GM19043 (cell line): ENCODE results near the gene ACSL5.
"Not testable (repeated sequence)": the region's sequence is repeated elsewhere in the genome, so short reads cannot be mapped to it uniquely, and the experiment has no call there.

Experiments used
- ATAC-seq: cut with Tn5 transposase; IDR thresholded peaks from one replicate; pipeline ENCODE4 v1.9.1; 2021; ENCODE audit warnings: low read depth; ENCODE audit not compliant: unreplicated experiment

The ACSL5 gene

GRCh38 chr10:112454910-112455779 is 81.2 kb downstream of the ACSL5 start:
- ATAC-seq, result no peak

DNA sequence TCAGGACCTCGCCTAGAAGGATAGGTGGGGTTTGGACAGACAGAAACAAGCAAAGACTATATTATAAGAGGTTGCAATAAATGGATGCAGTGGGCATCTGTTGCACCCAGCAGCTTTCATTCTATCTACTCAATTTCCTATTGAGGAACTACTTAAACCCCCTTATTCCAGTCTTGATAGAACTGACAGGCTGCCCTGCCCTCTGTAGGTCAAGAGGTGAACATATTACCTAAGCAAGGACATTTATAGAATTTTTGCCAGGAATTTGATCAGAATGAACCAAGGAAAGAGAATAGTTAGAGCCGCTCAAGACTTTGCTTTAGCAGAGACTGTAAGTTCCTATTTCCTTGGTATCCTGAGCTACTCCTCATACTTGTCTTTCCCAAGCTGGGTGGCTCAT is 82.6 kb downstream of the ACSL5 start:
- no peak for ATAC-seq

DNA sequence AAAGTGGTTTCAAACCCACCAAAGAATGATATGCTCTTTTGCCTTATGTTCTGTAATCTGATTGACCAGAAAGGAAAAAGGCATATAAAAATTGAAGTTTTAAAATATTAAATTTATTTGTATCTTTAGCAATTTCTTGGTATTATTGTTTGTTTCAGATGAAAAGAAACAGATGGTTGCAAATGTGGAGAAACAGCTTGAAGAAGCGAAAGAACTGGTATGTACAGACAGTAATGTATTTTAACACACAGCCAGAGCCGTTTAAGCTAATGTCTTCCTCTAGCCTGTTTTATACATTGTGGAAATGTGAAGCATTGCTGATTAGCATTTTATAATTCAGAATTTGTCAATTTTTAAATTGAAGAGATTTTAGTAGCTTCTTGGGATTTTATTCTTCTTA is 86.5 kb downstream of the ACSL5 start:
- ATAC-seq, result no peak

- ATAC-seq, result no peak
Observed at GRCh38 chr10:112461029-112461887, 87.3 kb downstream of the ACSL5 start.

- not testable (repeated sequence) for ATAC-seq
Observed at GRCh38 chr10:112464074-112464473, 90.2 kb downstream of the ACSL5 start.

GRCh38 chr10:112465299-112465883 is 91.5 kb downstream of the ACSL5 start:
- no peak for ATAC-seq

DNA sequence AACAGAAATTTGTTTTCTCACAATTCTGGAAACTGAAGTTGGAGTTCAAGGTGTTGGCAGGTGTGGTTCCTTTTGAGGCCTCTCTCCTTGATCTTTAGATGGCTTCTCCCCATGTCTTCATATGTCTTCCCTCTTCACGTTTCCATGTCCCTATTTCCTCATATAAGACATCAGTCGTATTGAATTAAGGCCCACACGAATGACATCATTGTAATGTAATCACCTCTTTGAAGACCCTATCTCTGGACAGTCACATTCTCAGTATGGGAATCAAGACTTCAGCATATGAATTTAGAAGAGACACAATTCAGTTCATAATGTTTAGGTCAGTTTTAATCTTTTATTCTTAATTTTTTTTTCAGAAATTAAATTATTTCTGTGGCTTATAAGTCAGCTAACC is 92.9 kb downstream of the ACSL5 start:
- ATAC-seq, result no peak

DNA sequence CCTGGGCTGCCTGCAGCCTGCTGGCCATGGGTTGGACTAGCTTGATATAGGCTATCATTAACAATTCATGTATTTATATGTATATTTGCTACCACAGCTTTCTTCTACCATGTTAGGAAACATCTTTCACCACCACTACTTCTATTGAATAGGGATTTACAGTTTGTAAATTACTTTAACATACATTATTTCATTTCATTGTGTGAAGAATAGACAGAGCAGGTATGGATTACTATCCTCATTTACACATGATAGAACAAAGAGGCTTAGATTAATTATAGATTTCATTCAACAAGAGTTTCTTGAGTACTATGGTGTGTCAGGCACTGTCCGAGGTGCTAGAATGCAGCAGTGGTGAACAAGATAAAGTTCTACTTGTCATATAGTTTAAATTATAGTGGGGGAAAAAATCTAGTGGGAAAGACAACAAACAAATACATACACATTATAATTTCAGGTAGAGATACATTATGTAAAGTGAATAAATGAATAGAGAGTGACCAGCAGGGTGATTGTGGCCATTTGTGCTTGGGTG is 93.7 kb downstream of the ACSL5 start:
- no peak for ATAC-seq

GRCh38 chr10:112471878-112472487 is 98.1 kb downstream of the ACSL5 start:
- peak; percentile 76 for ATAC-seq

DNA sequence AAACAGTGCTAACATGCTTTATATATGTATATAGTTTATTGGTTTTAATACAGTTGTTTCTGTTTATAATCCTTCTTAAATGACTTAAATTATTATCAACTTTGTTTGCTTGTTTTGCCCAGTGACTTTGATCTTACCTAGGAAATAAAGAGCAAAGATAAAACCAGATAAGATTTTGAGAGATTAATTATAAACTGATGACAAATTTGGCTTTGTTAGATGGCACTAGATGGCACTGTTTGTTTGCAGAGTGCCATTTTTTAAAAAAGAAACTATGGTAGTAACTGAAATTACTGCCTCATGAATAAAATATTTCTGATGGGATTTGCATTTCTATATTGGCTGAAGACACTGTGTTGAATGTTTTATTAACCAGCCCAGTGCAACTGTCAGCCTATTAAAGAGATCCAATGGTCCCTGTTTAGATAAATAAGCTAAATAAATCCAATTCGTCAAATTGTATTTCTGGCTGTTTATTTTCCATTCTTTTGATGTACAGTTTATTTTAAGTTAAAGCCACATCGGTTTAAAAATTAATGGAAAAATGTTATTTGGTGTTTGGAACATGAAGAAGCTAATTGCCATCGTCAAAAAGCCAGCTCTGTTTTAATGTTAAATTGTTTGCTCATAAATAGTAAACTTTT is 101.8 kb downstream of the ACSL5 start:
- ATAC-seq, result no peak
